Activated CD4-positive, alpha-beta T cell treated with anti-CD3 and anti-CD28 coated beads, Interleukin-2, Interleukin-4, amounts not matched to agents 100 ng/mL and 50 ng/mL, durations not matched to agents 16 hours and 8 hours (primary cell): ENCODE measurements around the gene ABT1.
A peak's percentile ranks its signal among the peaks of the same experiment; 100 is the strongest.

Source experiments
- DNase-seq: peaks from one replicate; pipeline ENCODE4 v3.0.0-alpha.2; 2020; ENCODE audit warnings: low spot score

The ABT1 gene

DNA sequence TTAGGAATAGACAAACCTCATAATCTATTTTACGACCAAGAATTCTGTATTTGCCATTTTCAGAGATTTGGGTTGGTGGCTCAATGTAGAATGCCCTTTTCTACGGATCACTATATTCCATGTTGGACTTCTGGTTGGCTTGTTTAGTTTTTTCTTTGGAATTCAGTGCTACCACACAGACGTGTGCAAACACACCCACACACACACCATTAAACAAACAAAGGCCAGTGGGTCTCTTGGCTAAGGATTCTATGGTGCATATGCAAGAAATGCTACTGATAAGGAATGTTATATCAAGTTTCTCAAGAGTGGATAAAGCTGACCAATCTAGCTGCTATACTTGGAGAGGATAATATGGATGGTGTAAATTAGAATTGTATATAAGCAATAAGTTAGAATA is 8.0 kb downstream of the ABT1 start:
- DNase-seq = no peak

DNA sequence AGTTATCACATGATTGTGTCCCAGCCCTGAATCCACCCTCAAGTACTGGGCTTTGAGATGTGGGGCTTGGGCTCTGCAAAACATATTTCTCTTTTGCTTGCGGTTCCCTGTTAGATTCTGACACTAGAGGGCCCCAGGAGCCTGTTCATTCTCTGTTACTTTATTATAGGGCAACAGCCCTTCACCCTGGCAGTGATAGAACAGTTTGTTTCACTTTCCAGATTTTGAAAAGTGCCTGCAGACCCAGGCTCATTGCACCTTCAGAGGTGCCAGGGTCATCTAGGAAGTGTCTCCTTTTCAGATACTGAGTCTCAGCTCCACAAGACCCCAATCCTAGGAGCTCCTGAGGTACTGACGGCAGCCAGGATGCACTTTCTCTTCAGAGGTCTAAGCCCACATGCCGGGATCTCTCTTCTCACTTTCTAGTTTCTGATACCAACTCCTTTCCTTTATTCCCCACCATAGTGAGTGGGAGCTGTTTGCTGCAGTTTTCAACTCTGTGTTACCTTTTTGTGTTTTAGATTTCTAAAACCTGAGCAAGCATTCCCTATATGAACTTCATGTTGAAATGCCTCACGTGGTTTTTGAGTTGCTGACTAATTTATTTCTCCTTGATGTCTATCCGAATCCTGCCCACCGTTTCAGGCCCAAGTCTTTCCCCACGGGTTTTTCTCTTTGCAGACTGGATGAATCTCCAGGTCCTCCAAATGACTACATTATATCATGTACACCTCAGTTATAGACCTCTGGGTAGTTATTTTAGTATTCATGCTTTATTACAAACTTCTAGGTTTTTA is 10.9 kb downstream of the ABT1 start:
- DNase-seq = peak; percentile 73

DNA sequence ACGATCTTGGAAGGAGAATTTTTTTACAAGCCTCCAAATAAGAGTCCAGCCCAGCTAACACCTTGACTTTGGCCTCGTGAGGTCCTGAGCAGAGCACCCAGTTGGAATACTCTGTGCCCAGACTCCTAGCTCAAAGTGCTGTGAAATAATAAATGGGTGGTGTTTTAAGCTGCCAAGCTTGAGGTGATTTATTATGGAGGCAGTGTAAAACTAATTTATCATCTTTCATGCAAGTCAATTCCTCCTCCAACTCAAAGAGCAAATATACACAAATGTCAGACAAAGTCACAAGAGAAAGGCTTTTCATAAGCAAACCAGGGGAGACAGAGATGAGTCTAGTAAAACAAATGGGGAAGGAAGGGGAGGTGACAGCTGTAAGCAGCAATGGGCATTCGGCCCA is 12.7 kb downstream of the ABT1 start:
- DNase-seq = no peak

GRCh38 chr6:26611599-26611998 is 14.8 kb downstream of the ABT1 start:
- DNase-seq = no peak

GRCh38 chr6:26613201-26613600 is 16.4 kb downstream of the ABT1 start:
- no peak for DNase-seq

- no peak for DNase-seq
These were observed 17.2 kb downstream of the ABT1 start for GRCh38 chr6:26613689-26614683.

DNA sequence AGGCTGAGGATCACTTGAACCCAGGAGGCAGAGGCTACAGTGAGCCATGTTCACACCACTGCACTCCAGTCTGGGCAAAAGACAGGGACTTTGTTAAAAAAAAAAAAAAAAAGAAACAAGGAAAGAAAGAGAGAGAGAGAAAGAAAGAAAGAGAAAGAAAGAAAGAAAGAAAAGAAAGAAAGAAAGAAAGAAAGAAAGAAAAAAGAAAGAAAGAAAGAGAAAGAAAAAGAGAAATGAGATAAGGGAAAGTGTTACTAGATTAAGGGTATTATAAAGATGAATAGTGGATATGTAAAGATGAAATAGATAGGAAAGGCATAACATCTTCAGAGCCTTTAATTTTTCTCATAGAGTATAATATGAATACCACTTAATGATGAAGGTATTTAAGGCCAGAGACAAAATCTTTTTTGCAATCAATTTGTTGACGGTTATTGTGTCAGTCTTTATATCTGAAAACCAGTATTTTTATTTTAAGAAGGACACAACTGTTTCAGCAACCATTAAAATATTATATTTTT is 26.6 kb downstream of the ABT1 start:
- no peak for DNase-seq

DNA sequence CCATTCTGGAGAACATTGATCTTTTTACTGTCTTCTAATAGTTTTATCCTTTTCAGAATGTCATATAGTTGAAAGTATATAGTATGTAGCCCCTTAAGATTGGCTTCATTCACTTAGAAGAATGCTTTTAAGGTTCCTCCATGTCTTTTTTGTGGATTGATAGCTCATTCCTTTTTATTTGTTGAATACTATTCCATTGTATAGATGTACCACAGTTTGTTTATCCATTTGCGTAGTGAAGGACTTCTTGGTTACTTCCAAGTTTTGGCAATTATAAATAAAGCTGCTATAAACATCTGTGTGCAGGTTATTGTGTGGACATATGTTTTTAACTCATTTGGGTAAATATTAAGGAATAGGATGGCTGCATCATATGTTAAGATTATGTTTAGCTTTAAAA is 27.8 kb downstream of the ABT1 start:
- DNase-seq = no peak

DNA sequence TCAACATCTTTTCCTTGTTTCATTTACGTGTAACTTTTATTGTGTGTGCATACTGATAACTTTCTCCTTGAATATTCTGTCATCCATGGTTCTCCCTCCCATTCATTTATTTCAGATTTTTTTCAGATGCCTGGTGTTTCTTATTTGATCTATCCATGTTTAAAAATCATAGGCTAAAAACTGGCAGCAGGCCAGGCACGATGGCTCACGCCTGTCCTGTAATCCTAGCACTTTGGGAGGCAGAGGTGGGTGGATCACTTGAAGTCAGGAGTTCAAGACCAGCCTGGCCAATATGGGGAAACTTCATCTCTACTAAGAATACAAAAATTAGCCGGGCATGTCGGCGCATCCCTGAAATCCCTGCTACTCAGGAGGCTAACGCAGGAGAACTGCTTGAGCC is 31.1 kb downstream of the ABT1 start:
- no peak for DNase-seq

DNA sequence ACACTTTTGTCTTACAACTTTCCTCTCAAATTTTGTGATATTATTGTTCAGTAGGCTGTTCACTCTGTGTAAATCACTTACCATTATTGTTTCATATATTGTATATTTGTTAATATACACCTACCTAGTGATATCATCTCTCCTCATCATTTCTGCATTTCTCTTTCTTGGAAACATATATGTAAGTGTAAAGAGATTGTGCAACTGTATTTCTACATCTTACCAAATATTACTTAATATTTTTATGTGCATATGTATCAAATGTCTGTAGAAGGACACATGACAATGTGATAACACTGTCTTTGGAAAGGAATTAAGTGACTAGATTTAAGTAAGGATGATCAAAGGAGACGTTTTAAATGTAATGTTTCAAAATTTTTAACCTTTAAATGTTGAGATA is 32.6 kb downstream of the ABT1 start:
- DNase-seq = no peak

GRCh38 chr6:26640806-26641205 is 44.1 kb downstream of the ABT1 start:
- no peak for DNase-seq

DNA sequence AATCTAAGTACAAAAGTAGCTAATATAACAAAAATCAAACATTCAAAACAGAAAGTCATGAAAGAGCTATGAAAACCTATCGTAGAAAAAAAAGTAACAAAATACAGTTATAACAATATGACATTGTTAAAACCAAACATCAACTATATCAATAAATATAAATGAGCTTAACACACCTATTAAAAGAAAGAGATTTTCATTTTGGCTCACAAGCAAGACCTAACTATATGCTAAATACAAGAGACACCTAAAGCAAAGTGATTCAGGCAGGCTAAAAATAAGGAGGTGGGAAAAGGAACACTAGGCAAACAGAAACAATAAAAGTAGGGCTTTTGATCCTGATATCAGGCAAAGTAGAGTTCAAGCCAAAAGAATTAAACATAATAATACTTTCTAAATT is 49.3 kb downstream of the ABT1 start:
- DNase-seq = no peak
